Keratinocyte (primary cell): ENCODE measurements around the gene CFAP69. TPM values are rescaled to one million over a fixed set of nuclear protein-coding genes. Genes with fewer than 3 reads are reported as not detected.

Experiments
- DNase-seq: peaks from one replicate; pipeline ENCODE4 v3.0.0-alpha.2; 2011; ENCODE audit warnings: low read depth, missing footprints, low spot score
- FAIRE-seq: peaks from 2 replicates; lab custom pipeline; 2011; peaks lifted over from hg19 to GRCh38; lab: Jason Lieb, UNC
- H2AFZ ChIP-seq: 2 replicates; pipeline ENCODE4 v1.6.0; 2012; ENCODE audit warnings: low read length, control low read depth, inconsistent platforms; ENCODE audit not compliant: control insufficient read depth
- H3K27ac ChIP-seq: 2 replicates; pipeline ENCODE4 v1.5.1; 2011; ENCODE audit warnings: low read length; ENCODE audit not compliant: control insufficient read depth, insufficient read depth
- H3K27me3 ChIP-seq: 3 replicates; pipeline ENCODE4 v1.6.0; 2011; ENCODE audit warnings: low read length; ENCODE audit not compliant: control insufficient read depth, insufficient read depth; ENCODE audit errors: extremely low read depth
- H3K36me3 ChIP-seq, 2 experiments: 2 replicates in 1 of 2; 3 replicates in 1 of 2; pipeline ENCODE4 v1.5.1; 2011; ENCODE audit warnings: low read length in 2 of 2, mild to moderate bottlenecking in 1 of 2; ENCODE audit not compliant: control insufficient read depth in 2 of 2, insufficient read depth in 2 of 2; ENCODE audit errors: extremely low read depth in 1 of 2
- H3K4me1 ChIP-seq: 3 replicates; pipeline ENCODE4 v1.5.1; 2011; ENCODE audit warnings: low read length; ENCODE audit not compliant: control insufficient read depth, insufficient read depth; ENCODE audit errors: extremely low read depth
- H3K4me2 ChIP-seq: 3 replicates; pipeline ENCODE4 v1.6.0; 2011; ENCODE audit warnings: low read depth, low read length; ENCODE audit not compliant: control insufficient read depth, insufficient read depth; ENCODE audit errors: extremely low read depth
- H3K4me3 ChIP-seq, 3 experiments: fragments of 200-600 bp in 1 of 3; sonication (generic) in 1 of 3; 2 replicates in 2 of 3; 3 replicates in 1 of 3; pipeline ENCODE4 v1.5.1; 2011 to 2016; ENCODE audit warnings: low read length in 3 of 3, mild to moderate bottlenecking in 3 of 3, control low read depth in 2 of 3, inconsistent platforms in 1 of 3, low read depth in 1 of 3, mixed read lengths in 1 of 3, mixed run types in 1 of 3, moderate library complexity in 1 of 3; ENCODE audit not compliant: control insufficient read depth in 2 of 3, insufficient read depth in 2 of 3; ENCODE audit errors: extremely low read depth in 1 of 3
- H3K79me2 ChIP-seq: 2 replicates; pipeline ENCODE4 v1.6.0; 2012; ENCODE audit warnings: low read length; ENCODE audit not compliant: control insufficient read depth, insufficient read depth
- H3K9ac ChIP-seq: 3 replicates; pipeline ENCODE4 v1.6.0; 2011; ENCODE audit warnings: low read length; ENCODE audit not compliant: control insufficient read depth, insufficient read depth; ENCODE audit errors: extremely low read depth
- H3K9me1 ChIP-seq: 3 replicates; pipeline ENCODE4 v1.6.0; 2011; ENCODE audit warnings: low read length; ENCODE audit not compliant: control insufficient read depth, insufficient read depth; ENCODE audit errors: extremely low read depth
- H3K9me3 ChIP-seq: 2 replicates; pipeline ENCODE4 v1.5.1; 2012; ENCODE audit warnings: low read depth, low read length; ENCODE audit not compliant: control insufficient read depth
- H4K20me1 ChIP-seq: 3 replicates; pipeline ENCODE4 v1.6.0; 2011; ENCODE audit warnings: low read length; ENCODE audit not compliant: control insufficient read depth, insufficient read depth; ENCODE audit errors: extremely low read depth
- EZH2 ChIP-seq: IDR thresholded peaks from one replicate; pipeline ENCODE4 v1.6.1; 2012; ENCODE audit warnings: inconsistent platforms, mild to moderate bottlenecking, low read length, moderate library complexity
- dilution Hi-C: fragments of 300-500 bp; cut with MboI; formaldehyde crosslinking; loops from one replicate; pipeline ENCODE4 v1.7.0; 2020; ENCODE audit warnings: low sequenced_read_pairs; ENCODE audit not compliant: extremely low pct_ligation_motif_present
- polyA plus RNA-seq, 5 experiments: library from polyadenylated mRNA; depleted of rRNA in 3 of 5; stranded (reverse) in 3 of 5; stranded (forward) in 1 of 5; unstranded in 1 of 5; fragments of >200 nt; gene quantifications; 1 replicate in 1 of 5; 2 replicates in 3 of 5; 3 replicates in 1 of 5; pipeline versions ENCODE4 v1.2.1 to v1.2.3, GENCODE V29; 2011 to 2012; ENCODE audit warnings: missing spikeins in 2 of 5, low read depth in 1 of 5, low replicate concordance in 1 of 5
- TF ChIP-seq, protein P1 (sequence below), 3 experiments: IDR thresholded peaks in 1 of 3; conservative IDR thresholded peaks in 1 of 3; optimal IDR thresholded peaks in 1 of 3; 2 replicates in 2 of 3; 3 replicates in 1 of 3; pipeline versions ENCODE3 to v1.5.1; 2011; ENCODE audit warnings: low read length in 3 of 3, mild to moderate bottlenecking in 3 of 3, moderate library complexity in 2 of 3, control low read depth in 1 of 3, inconsistent platforms in 1 of 3; ENCODE audit not compliant: insufficient read depth in 2 of 3; ENCODE audit errors: extremely low read depth in 1 of 3

Gene CFAP69
- polyA plus RNA-seq, 1 donor (not counting 4 experiments of a cell fraction or from before 2014, with no cell fraction given) = 1.6 TPM

DNA sequence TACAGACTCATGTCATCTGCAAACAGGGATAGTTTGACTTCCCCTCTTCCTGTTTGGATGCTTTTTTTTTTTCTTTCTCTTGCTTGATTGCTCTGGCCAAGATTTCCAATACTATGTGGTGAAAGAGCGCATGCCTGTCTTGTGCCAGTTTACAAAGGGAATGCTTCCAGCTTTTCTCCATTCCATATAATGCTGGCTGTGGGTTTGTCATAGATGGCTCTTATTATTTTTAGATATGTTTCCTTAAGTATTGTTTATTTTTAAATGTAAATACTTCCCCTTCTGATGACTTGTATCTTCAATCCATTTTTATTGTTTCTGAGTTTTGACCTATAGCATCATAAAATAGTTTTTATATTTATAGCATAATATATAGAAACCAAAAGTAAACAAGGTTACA, 58.3 kb downstream of the CFAP69 start:
- no peak overlapping the region for H3K4me2 ChIP-seq
- dilution Hi-C loops = no loop called here
- no peak for DNase-seq
- no peaks in the 10 kb centered on the region for H3K9me3 ChIP-seq
- no peak for FAIRE-seq
- H2AFZ ChIP-seq = no peak overlapping the region
- H3K9ac ChIP-seq = no peak overlapping the region
- H3K36me3 ChIP-seq = no peaks in the 10 kb centered on the region
- no peaks in the 10 kb centered on the region for H3K4me1 ChIP-seq
- no peak overlapping the region for H3K27ac ChIP-seq
- no peaks in the 10 kb centered on the region for H3K27me3 ChIP-seq
- H3K79me2 ChIP-seq = no peaks in the 10 kb centered on the region
- H4K20me1 ChIP-seq = no peaks in the 10 kb centered on the region
- H3K4me3 ChIP-seq = no peak overlapping the region
- no peaks in the 10 kb centered on the region for H3K9me1 ChIP-seq
- no peak for TF ChIP-seq EZH2
- TF ChIP-seq, protein P1, sequence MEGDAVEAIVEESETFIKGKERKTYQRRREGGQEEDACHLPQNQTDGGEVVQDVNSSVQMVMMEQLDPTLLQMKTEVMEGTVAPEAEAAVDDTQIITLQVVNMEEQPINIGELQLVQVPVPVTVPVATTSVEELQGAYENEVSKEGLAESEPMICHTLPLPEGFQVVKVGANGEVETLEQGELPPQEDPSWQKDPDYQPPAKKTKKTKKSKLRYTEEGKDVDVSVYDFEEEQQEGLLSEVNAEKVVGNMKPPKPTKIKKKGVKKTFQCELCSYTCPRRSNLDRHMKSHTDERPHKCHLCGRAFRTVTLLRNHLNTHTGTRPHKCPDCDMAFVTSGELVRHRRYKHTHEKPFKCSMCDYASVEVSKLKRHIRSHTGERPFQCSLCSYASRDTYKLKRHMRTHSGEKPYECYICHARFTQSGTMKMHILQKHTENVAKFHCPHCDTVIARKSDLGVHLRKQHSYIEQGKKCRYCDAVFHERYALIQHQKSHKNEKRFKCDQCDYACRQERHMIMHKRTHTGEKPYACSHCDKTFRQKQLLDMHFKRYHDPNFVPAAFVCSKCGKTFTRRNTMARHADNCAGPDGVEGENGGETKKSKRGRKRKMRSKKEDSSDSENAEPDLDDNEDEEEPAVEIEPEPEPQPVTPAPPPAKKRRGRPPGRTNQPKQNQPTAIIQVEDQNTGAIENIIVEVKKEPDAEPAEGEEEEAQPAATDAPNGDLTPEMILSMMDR (optimal IDR thresholded peaks at IDR 0.05 in 1 of 3, IDR thresholded peaks at IDR 0.05 in 1 of 3, conservative IDR thresholded peaks at IDR 0.05 in 1 of 3; ENCODE audit: extremely low read depth in 1 of 3, insufficient read depth in 2 of 3, low read length in 3 of 3) = no peak

DNA sequence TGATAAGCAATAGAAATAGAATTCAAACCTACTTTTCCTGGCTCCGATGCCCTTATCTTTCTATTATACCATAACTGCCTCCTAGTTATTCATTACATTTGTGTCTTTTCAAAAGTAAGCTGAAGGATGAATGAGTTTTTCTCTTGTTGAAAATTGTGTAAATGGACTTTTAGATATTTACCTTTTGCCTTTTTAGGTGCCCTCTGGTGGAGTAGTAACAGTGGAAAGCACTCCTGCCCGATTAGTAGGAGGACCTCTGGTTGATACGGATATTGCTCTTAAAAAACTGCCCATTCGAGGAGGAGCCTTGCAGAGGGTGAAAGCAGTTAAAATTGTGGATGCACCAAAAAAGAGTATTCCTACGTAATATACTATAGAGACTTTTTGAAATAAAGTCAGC, 64.9 kb downstream of the CFAP69 start:
- H4K20me1 ChIP-seq = no peaks in the 10 kb centered on the region
- H3K36me3 ChIP-seq = no peaks in the 10 kb centered on the region
- H2AFZ ChIP-seq = no peak overlapping the region
- TF ChIP-seq, protein P1 (optimal IDR thresholded peaks at IDR 0.05 in 1 of 3, IDR thresholded peaks at IDR 0.05 in 1 of 3, conservative IDR thresholded peaks at IDR 0.05 in 1 of 3; ENCODE audit: extremely low read depth in 1 of 3, insufficient read depth in 2 of 3, low read length in 3 of 3) = no peak
- no peak for TF ChIP-seq EZH2
- H3K9ac ChIP-seq = no peak overlapping the region
- no peaks in the 10 kb centered on the region for H3K79me2 ChIP-seq
- H3K9me1 ChIP-seq = no peaks in the 10 kb centered on the region
- H3K9me3 ChIP-seq = no peaks in the 10 kb centered on the region
- H3K27me3 ChIP-seq = no peaks in the 10 kb centered on the region
- H3K27ac ChIP-seq = no peak overlapping the region
- H3K4me2 ChIP-seq = no peak overlapping the region
- DNase-seq (no peak), FAIRE-seq (no peak)
- no peaks in the 10 kb centered on the region for H3K4me1 ChIP-seq
- H3K4me3 ChIP-seq = no peak overlapping the region
- dilution Hi-C loops = no loop called here
